ENCODE results near the gene LRRC28.

DNA sequence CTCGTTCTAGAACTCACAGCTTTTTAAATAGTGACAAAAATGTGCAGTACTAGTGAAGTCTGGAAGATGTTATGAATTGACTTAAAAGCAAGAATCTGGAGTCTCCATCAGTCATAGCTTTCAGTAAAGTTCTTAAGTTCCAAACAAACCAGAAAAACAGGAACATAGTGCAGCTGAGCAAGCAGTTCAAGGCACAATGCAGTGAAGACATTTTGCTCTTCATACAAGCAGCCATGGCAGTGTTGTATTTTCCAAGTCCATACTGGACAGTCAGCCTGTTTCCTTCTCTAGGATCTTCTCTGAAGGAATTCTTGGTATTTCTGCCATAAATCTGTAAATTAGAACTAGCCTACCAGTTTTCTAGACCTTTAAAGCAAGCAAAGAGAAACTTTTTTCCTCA lies 90.5 kb downstream of the LRRC28 start:
- TF ChIP-seq CTCF (IDR thresholded peaks at IDR 0.05) = no peak
- no peak for TF ChIP-seq POLR2A (IDR thresholded peaks at IDR 0.05)

All from lower leg skin (tissue), 3 donors.